Measurements from ENCODE around the gene MAPK8IP1.

DNA sequence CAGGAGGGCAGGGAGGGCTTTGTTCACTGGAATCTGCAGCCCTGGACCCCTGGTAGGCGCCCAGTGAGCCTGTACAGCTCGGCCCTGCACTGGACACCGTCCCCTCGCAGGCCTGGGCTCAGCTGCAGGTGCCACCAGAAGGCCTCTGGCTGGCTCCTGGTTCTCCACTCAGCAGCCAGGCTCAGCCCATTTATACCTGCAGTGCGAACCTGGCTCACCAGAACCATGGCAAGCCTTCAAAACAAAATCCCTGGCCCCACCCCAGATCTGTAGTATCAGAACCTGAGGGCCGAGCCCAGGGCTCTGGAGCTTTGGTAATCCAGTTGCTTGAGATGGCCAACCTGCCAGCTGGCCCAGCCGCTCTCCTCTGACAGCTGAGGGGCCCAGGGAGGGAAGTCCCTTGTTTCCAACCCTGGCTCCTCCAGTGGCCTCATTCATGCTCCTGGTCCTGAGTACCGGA is 22.5 kb downstream of the MAPK8IP1 start:
- TF ChIP-seq, protein P1, sequence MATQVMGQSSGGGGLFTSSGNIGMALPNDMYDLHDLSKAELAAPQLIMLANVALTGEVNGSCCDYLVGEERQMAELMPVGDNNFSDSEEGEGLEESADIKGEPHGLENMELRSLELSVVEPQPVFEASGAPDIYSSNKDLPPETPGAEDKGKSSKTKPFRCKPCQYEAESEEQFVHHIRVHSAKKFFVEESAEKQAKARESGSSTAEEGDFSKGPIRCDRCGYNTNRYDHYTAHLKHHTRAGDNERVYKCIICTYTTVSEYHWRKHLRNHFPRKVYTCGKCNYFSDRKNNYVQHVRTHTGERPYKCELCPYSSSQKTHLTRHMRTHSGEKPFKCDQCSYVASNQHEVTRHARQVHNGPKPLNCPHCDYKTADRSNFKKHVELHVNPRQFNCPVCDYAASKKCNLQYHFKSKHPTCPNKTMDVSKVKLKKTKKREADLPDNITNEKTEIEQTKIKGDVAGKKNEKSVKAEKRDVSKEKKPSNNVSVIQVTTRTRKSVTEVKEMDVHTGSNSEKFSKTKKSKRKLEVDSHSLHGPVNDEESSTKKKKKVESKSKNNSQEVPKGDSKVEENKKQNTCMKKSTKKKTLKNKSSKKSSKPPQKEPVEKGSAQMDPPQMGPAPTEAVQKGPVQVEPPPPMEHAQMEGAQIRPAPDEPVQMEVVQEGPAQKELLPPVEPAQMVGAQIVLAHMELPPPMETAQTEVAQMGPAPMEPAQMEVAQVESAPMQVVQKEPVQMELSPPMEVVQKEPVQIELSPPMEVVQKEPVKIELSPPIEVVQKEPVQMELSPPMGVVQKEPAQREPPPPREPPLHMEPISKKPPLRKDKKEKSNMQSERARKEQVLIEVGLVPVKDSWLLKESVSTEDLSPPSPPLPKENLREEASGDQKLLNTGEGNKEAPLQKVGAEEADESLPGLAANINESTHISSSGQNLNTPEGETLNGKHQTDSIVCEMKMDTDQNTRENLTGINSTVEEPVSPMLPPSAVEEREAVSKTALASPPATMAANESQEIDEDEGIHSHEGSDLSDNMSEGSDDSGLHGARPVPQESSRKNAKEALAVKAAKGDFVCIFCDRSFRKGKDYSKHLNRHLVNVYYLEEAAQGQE (IDR thresholded peaks at IDR 0.05; ENCODE audit: insufficient replicate concordance, low read depth): no peak
- no peak for TF ChIP-seq POLR2AphosphoS5 (IDR thresholded peaks at IDR 0.05; ENCODE audit: low read depth)

Data from HL-60 (cell line).